Neuronal stem cell (in vitro differentiated cells): ENCODE results near the gene KPNB1.

Experiments
- DNase-seq: peaks from one replicate; pipeline ENCODE4 v3.0.0-alpha.2; 2013; ENCODE audit warnings: low spot score
- H2AFZ ChIP-seq: one replicate; pipeline ENCODE4 v1.6.1; 2013; ENCODE audit warnings: mild to moderate bottlenecking, low read length, inconsistent platforms
- H2AK5ac ChIP-seq: 2 replicates; pipeline ENCODE4 v1.6.1; 2013; ENCODE audit warnings: low read depth, mild to moderate bottlenecking, inconsistent platforms, low read length, moderate library complexity, mixed read lengths
- H2BK120ac ChIP-seq: 2 replicates; pipeline ENCODE4 v1.6.1; 2013; ENCODE audit warnings: low read depth, mild to moderate bottlenecking, inconsistent platforms, low read length, moderate library complexity, mixed read lengths
- H2BK12ac ChIP-seq: one replicate; pipeline ENCODE4 v1.6.1; 2013; ENCODE audit warnings: low read length, inconsistent platforms
- H2BK15ac ChIP-seq: 2 replicates; pipeline ENCODE4 v1.6.1; 2013; ENCODE audit warnings: mild to moderate bottlenecking, low read length, inconsistent platforms, mixed read lengths
- H2BK5ac ChIP-seq: one replicate; pipeline ENCODE4 v1.6.1; 2013; ENCODE audit warnings: inconsistent platforms, mild to moderate bottlenecking, low read length, moderate library complexity
- H3K14ac ChIP-seq: one replicate; pipeline ENCODE4 v1.6.1; 2013; ENCODE audit warnings: low read length, inconsistent platforms
- H3K18ac ChIP-seq: 2 replicates; pipeline ENCODE4 v1.6.1; 2013; ENCODE audit warnings: low read length, inconsistent platforms
- H3K23ac ChIP-seq: 2 replicates; pipeline ENCODE4 v1.6.1; 2013; ENCODE audit warnings: low read depth, mild to moderate bottlenecking, mixed read lengths, low read length, inconsistent platforms; ENCODE audit not compliant: poor library complexity
- H3K27ac ChIP-seq: replicated peaks from 3 replicates; pipeline ENCODE4 v1.5.1; 2013; ENCODE audit warnings: low read length, inconsistent platforms
- H3K27me3 ChIP-seq, 3 experiments: 2 replicates each; pipeline ENCODE4 v1.6.1; 2013; ENCODE audit warnings: low read length in 3 of 3, mild to moderate bottlenecking in 2 of 3, inconsistent platforms in 1 of 3, low read depth in 1 of 3, mixed read lengths in 1 of 3, moderate library complexity in 1 of 3; ENCODE audit not compliant: control insufficient read depth in 3 of 3, insufficient read depth in 3 of 3
- H3K36me3 ChIP-seq, 2 donors: replicated peaks in 1 of 2; 2 replicates each; pipeline ENCODE4 v1.6.1; 2013; ENCODE audit warnings: low read length in 2 of 2; ENCODE audit not compliant: control insufficient read depth in 2 of 2, insufficient read depth in 2 of 2
- H3K4ac ChIP-seq: 2 replicates; pipeline ENCODE4 v1.6.1; 2013; ENCODE audit warnings: inconsistent platforms, mild to moderate bottlenecking, low read length, moderate library complexity
- H3K4me1 ChIP-seq, 2 donors: 1 replicate in 1 of 2; 2 replicates in 1 of 2; pipeline ENCODE4 v1.6.1; 2013; ENCODE audit warnings: low read length in 2 of 2, low read depth in 1 of 2; ENCODE audit not compliant: control insufficient read depth in 2 of 2, insufficient read depth in 1 of 2
- H3K4me2 ChIP-seq: one replicate; pipeline ENCODE4 v1.6.1; 2013; ENCODE audit warnings: mild to moderate bottlenecking, low read length, inconsistent platforms; ENCODE audit not compliant: insufficient read depth, poor library complexity, severe bottlenecking
- H3K4me3 ChIP-seq, 2 donors: 2 replicates each; pipeline ENCODE4 v1.5.1; 2013; ENCODE audit warnings: low read length in 2 of 2, mild to moderate bottlenecking in 2 of 2, inconsistent platforms in 1 of 2, moderate library complexity in 1 of 2
- H3K79me1 ChIP-seq: one replicate; pipeline ENCODE4 v1.6.1; 2013; ENCODE audit warnings: low read depth, mild to moderate bottlenecking, inconsistent platforms, low read length, moderate library complexity
- H3K9ac ChIP-seq: one replicate; pipeline ENCODE4 v1.6.1; 2013; ENCODE audit warnings: mild to moderate bottlenecking, low read depth, low read length, inconsistent platforms; ENCODE audit not compliant: poor library complexity
- H3K9me3 ChIP-seq, 2 donors: replicated peaks in 1 of 2; 2 replicates each; pipeline versions ENCODE3 to v1.6.1; 2013; ENCODE audit warnings: low read length in 2 of 2, mild to moderate bottlenecking in 2 of 2, inconsistent platforms in 1 of 2, low read depth in 1 of 2, mixed read lengths in 1 of 2, moderate library complexity in 1 of 2; ENCODE audit not compliant: control insufficient read depth in 2 of 2, insufficient read depth in 1 of 2
- H4K8ac ChIP-seq: one replicate; pipeline ENCODE4 v1.6.1; 2013; ENCODE audit warnings: low read depth, mild to moderate bottlenecking, inconsistent platforms, low read length, moderate library complexity
- H4K91ac ChIP-seq: one replicate; pipeline ENCODE4 v1.6.1; 2013; ENCODE audit warnings: low read length, low read depth, mild to moderate bottlenecking, inconsistent platforms; ENCODE audit not compliant: poor library complexity
- WGBS, 2 donors: extraction: QIAGEN DNeasy Blood & Tissue Kit; methylation state at CpG; one replicate each; pipeline ENCODE4 v1.1.7; 2013; ENCODE audit warnings: missing lambda C conversion rate in 2 of 2, mixed read lengths in 1 of 2; ENCODE audit not compliant: insufficient read length in 2 of 2, insufficient replicate concordance in 1 of 2; ENCODE audit errors: extremely low coverage in 2 of 2; 5-methylcytosine and 5-hydroxymethylcytosine counted together

Gene KPNB1

DNA sequence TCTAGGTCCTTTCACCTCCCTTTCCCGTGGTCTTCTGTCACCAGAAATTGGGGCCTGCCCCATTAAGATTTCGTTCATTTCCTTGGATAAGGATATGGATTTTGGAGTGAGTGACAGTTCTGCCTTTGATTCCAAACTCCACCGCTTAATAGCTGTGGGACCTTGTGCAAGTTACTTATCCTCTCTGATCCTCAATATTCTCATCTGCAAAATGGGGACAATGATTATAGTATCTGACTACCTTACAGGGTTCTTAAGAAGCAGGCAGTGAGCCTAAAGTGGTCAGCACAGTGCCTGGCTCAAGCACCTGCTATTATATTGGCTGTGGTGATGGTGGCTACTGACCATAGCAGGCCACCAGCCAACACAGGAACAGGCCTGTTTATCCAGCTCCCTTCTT, 59.9 kb downstream of the KPNB1 start:
- Histone ChIP-seq H2BK120ac (no peak overlapping the region), H3K36me3 (peaks cover 13 to 25% of the 10 kb centered on the region in 2 donors), H4K8ac (no peak overlapping the region), H3K27ac (no peak overlapping the region), H2AK5ac (no peak overlapping the region), H3K4me3 (no peak overlapping the region), H3K23ac (no peak overlapping the region), H3K79me1 (no peaks in the 10 kb centered on the region), H2BK12ac (no peak overlapping the region), H2BK5ac (no peak overlapping the region), H3K18ac (no peak overlapping the region), H3K27me3 (peaks cover 0 to 8% (median 3%) of the 10 kb centered on the region in 3 experiments), H3K9me3 (no peaks in the 10 kb centered on the region), H3K9ac (no peak overlapping the region), H3K4ac (no peak overlapping the region), H4K91ac (no peak overlapping the region), H3K14ac (no peak overlapping the region), H2AFZ (no peak overlapping the region), H3K4me1 (peaks cover 3 to 16% of the 10 kb centered on the region in 2 donors), H2BK15ac (no peak overlapping the region), H3K4me2 (no peak overlapping the region)
- no peak for DNase-seq
- no CpG with 5 or more reads among the region's 3 CpGs for WGBS, 2 donors

DNA sequence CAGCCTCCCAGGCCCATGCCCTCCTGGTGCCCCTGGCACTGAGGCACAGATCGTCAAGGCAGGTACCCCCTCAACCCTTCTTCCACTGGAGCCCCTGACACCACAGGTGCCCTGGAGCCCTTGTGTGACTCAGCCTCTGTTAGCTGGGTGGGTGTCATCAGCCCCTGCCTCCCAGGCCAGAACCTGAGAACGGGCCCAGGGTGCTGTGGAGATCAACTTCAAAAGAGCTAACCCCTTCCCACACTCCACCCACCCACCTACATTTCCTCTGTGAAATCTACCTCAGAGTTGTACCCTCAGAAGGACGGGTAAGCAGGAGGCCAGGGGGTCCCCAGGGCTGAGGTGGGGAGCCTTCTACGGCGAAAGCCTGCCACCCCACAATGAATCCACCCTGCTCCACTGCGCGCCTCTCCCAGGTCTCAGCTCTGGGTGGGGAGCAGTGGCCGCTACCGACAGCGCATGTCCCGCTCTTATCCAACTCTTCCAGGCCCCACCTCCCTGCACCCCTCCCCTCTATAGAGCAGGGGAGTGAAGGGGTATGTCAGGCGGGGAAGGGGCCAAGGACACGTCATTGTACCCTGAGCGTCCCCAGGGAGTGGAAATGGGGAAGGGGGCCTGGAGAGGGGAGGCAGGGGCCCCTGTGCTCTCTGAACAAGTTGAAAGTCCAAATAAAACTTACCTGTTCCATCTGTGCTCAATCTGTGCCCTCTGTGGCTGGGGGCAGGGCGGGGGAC, 61.8 kb downstream of the KPNB1 start:
- Histone ChIP-seq H3K4me2 (no peak overlapping the region), H3K27ac (no peak overlapping the region)

DNA sequence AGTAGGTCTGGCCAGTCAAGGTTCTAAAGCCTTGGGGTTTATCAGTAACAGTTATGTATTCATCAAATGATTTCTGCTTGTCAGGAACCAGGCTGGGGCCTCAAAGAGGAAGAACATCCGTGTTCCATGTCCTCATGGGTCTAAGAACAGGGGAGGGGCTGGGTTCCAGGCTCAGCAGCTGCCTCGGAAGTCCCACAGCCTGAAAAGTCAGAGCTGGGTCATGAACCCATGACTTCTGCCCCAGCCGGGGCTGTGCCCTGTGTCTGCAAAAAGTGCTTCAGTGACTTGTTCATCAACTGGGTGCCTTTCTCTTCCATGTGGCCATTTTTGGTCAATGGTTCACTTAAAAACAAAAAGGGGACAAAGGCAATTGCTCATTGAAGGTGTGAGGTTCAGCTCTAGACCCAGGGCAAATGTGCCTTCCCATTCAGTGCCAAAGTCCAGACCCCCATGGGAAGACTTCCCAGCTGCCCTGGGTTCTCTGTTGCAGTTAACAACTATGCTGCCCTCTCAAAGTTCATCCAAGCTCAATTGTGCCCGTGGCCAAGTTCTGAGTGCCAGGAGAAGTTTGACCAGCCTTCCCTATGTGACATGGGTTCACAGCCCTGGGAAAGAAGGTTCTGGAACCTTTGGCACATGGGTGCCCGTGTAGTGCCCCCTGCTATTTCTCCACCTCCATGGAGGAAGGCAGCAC, 62.8 kb downstream of the KPNB1 start:
- H2BK5ac ChIP-seq, result no peak overlapping the region
- peaks cover 3 to 14% of the 10 kb centered on the region in 2 donors for H3K4me1 ChIP-seq
- DNase-seq, result no peak
- no peak overlapping the region for H2BK120ac ChIP-seq
- H3K14ac ChIP-seq, result no peak overlapping the region
- no peak overlapping the region for H3K9ac ChIP-seq
- H2AFZ ChIP-seq, result no peak overlapping the region
- no peaks in the 10 kb centered on the region for H3K79me1 ChIP-seq
- H3K4ac ChIP-seq, result no peak overlapping the region
- no peak overlapping the region for H3K27ac ChIP-seq
- no CpG with 5 or more reads among the region's 5 CpGs for WGBS, 2 donors
- no peak overlapping the region for H3K23ac ChIP-seq
- H4K91ac ChIP-seq, result no peak overlapping the region
- no peaks in the 10 kb centered on the region for H3K9me3 ChIP-seq
- peaks cover 11 to 21% of the 10 kb centered on the region in 2 donors for H3K36me3 ChIP-seq
- no peak overlapping the region for H3K4me2 ChIP-seq
- H2AK5ac ChIP-seq, result no peak overlapping the region
- H3K18ac ChIP-seq, result no peak overlapping the region
- H2BK12ac ChIP-seq, result no peak overlapping the region
- no peak overlapping the region for H2BK15ac ChIP-seq
- H3K27me3 ChIP-seq, result peaks cover 0 to 26% (median 12%) of the 10 kb centered on the region in 3 experiments
- H3K4me3 ChIP-seq, result no peak overlapping the region
- no peak overlapping the region for H4K8ac ChIP-seq

More for the DNA sequence above, 61.8 kb downstream of the KPNB1 start:
- Histone ChIP-seq H3K9me3 (no peaks in the 10 kb centered on the region), H3K14ac (no peak overlapping the region), H3K36me3 (peaks cover 11 to 21% of the 10 kb centered on the region in 2 donors), H3K79me1 (no peaks in the 10 kb centered on the region), H3K4me3 (no peak overlapping the region), H3K4ac (no peak overlapping the region), H4K91ac (no peak overlapping the region), H2BK12ac (no peak overlapping the region), H3K18ac (no peak overlapping the region), H2AFZ (no peak overlapping the region), H3K23ac (no peak overlapping the region), H2BK15ac (no peak overlapping the region), H2BK120ac (no peak overlapping the region), H3K27me3 (peaks cover 0 to 18% (median 10%) of the 10 kb centered on the region in 3 experiments), H2BK5ac (no peak overlapping the region), H3K4me1 (peaks cover 3 to 10% of the 10 kb centered on the region in 2 donors), H2AK5ac (no peak overlapping the region), H3K9ac (no peak overlapping the region), H4K8ac (no peak overlapping the region)
- no CpG with 5 or more reads among the region's 15 CpGs for WGBS, 2 donors
- DNase-seq, result no peak

DNA sequence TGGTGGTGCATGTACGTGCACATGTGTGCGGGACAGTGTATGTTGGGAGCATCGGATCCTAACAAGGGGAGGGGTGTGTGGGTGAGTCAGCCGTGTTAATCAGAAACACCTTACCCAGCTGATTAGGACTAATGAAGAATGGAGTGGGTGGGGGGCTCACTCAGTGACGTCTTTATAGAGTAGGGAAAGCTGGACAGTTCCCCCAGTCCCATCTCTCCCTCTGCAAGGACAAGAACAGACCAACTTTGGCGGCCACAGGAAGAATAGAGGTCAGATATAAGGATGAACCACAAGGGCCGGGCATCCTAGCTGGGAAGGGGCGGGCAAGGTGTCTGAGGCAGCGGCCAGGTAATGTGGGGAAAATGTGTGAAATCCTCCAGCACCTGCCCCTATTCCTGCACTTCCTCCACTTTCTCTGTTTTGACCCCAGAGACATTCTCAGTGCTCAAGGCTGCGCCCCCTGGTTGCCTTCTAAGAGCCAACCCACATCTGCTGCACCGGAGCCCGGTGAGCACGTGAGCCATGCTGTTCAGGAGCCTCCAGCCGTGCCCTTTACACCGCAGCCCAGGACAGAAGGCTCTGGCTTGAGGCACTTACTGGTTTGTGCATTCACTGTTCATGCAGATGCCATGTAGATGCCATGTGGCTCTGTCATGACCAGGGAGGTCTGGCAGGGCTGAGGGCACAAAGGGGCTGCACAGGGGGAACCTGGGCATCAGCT, 64.4 kb downstream of the KPNB1 start:
- no peak overlapping the region for H3K4me2 ChIP-seq
- no peaks in the 10 kb centered on the region for H3K79me1 ChIP-seq
- peak overlapping the region; percentile 68 for H3K23ac ChIP-seq
- DNase-seq, result no peak
- peak overlapping the region; percentile 77 for H3K18ac ChIP-seq
- no peak overlapping the region for H2BK12ac ChIP-seq
- WGBS, 2 donors, result no CpG with 5 or more reads among the region's 15 CpGs
- H4K8ac ChIP-seq, result no peak overlapping the region
- H3K36me3 ChIP-seq, result peaks cover 11 to 21% of the 10 kb centered on the region in 2 donors
- peaks cover 0 to 41% (median 8%) of the 10 kb centered on the region in 3 experiments for H3K27me3 ChIP-seq
- H3K4ac ChIP-seq, result no peak overlapping the region
- no peaks in the 10 kb centered on the region for H3K9me3 ChIP-seq
- H3K14ac ChIP-seq, result peak overlapping the region; percentile 47
- H3K9ac ChIP-seq, result peak overlapping the region; percentile 9
- H2BK120ac ChIP-seq, result no peak overlapping the region
- H2BK5ac ChIP-seq, result no peak overlapping the region
- no peak overlapping the region for H3K4me3 ChIP-seq
- no peak overlapping the region for H4K91ac ChIP-seq
- H2AFZ ChIP-seq, result no peak overlapping the region
- H2BK15ac ChIP-seq, result no peak overlapping the region
- peaks cover 0 to 9% of the 10 kb centered on the region in 2 donors for H3K4me1 ChIP-seq
- H2AK5ac ChIP-seq, result peak overlapping the region; percentile 33
- H3K27ac ChIP-seq, result no peak overlapping the region
